ENCODE results near the gene INSYN1.
"Not testable (repeated sequence)": the region's sequence is repeated elsewhere in the genome, so short reads cannot be mapped to it uniquely, and the experiment has no call there.

The INSYN1 gene

GRCh38 chr15:73746883-73747282, 6.3 kb downstream of the INSYN1 start:
- no peak for TF ChIP-seq Cebpa-rat (IDR thresholded peaks at IDR 0.05)
- no peaks in the 10 kb centered on the region for H3K36me3 ChIP-seq
- H3K9ac ChIP-seq, result no peak overlapping the region
- H3K4me1 ChIP-seq, result peaks cover 4 to 18% (median 10%) of the 10 kb centered on the region in 10 experiments; a peak in 18 of 20 replicates
- no peak overlapping the region for H3K27ac ChIP-seq
- H3K4me2 ChIP-seq, result no peak overlapping the region; a peak in 1 of 22 replicates
- no peaks in the 10 kb centered on the region for H3K9me3 ChIP-seq (replicated peaks in 1 of 11)
- H4K20me1 ChIP-seq, result peaks cover 0 to 19% (median 9%) of the 10 kb centered on the region in 11 experiments; a peak in 11 of 22 replicates
- no peak overlapping the region for H3K4me3 ChIP-seq
- H3K27me3 ChIP-seq, result peaks cover 28 to 52% (median 37%) of the 10 kb centered on the region in 11 experiments

GRCh38 chr15:73746261-73746660, 6.9 kb downstream of the INSYN1 start:
- no peak overlapping the region for H3K9ac ChIP-seq
- H3K4me3 ChIP-seq, result no peak overlapping the region
- peaks cover 0 to 17% (median 5%) of the 10 kb centered on the region in 11 experiments; a peak in 9 of 22 replicates for H4K20me1 ChIP-seq
- no peaks in the 10 kb centered on the region for H3K36me3 ChIP-seq
- no peak overlapping the region for H3K27ac ChIP-seq
- TF ChIP-seq Cebpa-rat (IDR thresholded peaks at IDR 0.05), result no peak
- no peak overlapping the region for H3K4me2 ChIP-seq
- H3K9me3 ChIP-seq (replicated peaks in 1 of 11), result no peaks in the 10 kb centered on the region
- peaks cover 4 to 14% (median 10%) of the 10 kb centered on the region in 10 experiments; a peak in 18 of 20 replicates for H3K4me1 ChIP-seq
- H3K27me3 ChIP-seq, result peaks cover 21 to 45% (median 31%) of the 10 kb centered on the region in 11 experiments

- Histone ChIP-seq H3K9ac (no peak overlapping the region), H3K4me3 (no peak overlapping the region), H3K36me3 (no peaks in the 10 kb centered on the region), H3K9me3 (replicated peaks in 1 of 11) (no peaks in the 10 kb centered on the region), H3K27ac (no peak overlapping the region), H4K20me1 (peaks cover 0 to 10% (median 0%) of the 10 kb centered on the region in 11 experiments; a peak in 6 of 22 replicates), H3K27me3 (peaks cover 10 to 34% (median 19%) of the 10 kb centered on the region in 11 experiments), H3K4me2 (no peak overlapping the region), H3K4me1 (peaks cover 4 to 12% (median 9%) of the 10 kb centered on the region in 10 experiments; a peak in 18 of 20 replicates)
- TF ChIP-seq Cebpa-rat (IDR thresholded peaks at IDR 0.05), result no peak
Observed at GRCh38 chr15:73745073-73745472, 8.1 kb downstream of the INSYN1 start.

- no peak overlapping the region for H3K27ac ChIP-seq
- no peak overlapping the region for H3K9ac ChIP-seq
- peaks cover 4 to 12% (median 9%) of the 10 kb centered on the region in 10 experiments; a peak in 18 of 20 replicates for H3K4me1 ChIP-seq
- TF ChIP-seq Cebpa-rat (IDR thresholded peaks at IDR 0.05), result no peak
- H3K4me3 ChIP-seq, result no peak overlapping the region
- H3K36me3 ChIP-seq, result no peaks in the 10 kb centered on the region
- H3K9me3 ChIP-seq (replicated peaks in 1 of 11), result no peaks in the 10 kb centered on the region
- peaks cover 0 to 5% (median 0%) of the 10 kb centered on the region in 11 experiments; a peak in 4 of 22 replicates for H4K20me1 ChIP-seq
- H3K4me2 ChIP-seq, result no peak overlapping the region
- peaks cover 2 to 26% (median 11%) of the 10 kb centered on the region in 11 experiments; a peak in 19 of 22 replicates for H3K27me3 ChIP-seq
Observed at GRCh38 chr15:73744293-73744692, 8.9 kb downstream of the INSYN1 start.

GRCh38 chr15:73741321-73741836, 11.8 kb downstream of the INSYN1 start:
- Histone ChIP-seq H3K9me3 (replicated peaks in 1 of 11) (no peaks in the 10 kb centered on the region), H3K4me2 (no peak overlapping the region), H3K27ac (no peak overlapping the region), H4K20me1 (peaks cover 0 to 3% (median 0%) of the 10 kb centered on the region in 11 experiments; a peak in 2 of 22 replicates), H3K36me3 (no peaks in the 10 kb centered on the region), H3K27me3 (peaks cover 0 to 4% (median 0%) of the 10 kb centered on the region in 11 experiments; a peak in 1 of 22 replicates), H3K4me1 (peaks cover 4 to 12% (median 9%) of the 10 kb centered on the region in 10 experiments; a peak in 18 of 20 replicates), H3K4me3 (no peak overlapping the region), H3K9ac (no peak overlapping the region)
- no peak for TF ChIP-seq Cebpa-rat (IDR thresholded peaks at IDR 0.05)

- no peaks in the 10 kb centered on the region; a peak in 1 of 22 replicates for H4K20me1 ChIP-seq
- H3K4me3 ChIP-seq, result no peak overlapping the region
- peaks cover 0 to 3% (median 0%) of the 10 kb centered on the region in 11 experiments; a peak in 1 of 22 replicates for H3K27me3 ChIP-seq
- H3K36me3 ChIP-seq, result no peaks in the 10 kb centered on the region
- H3K9ac ChIP-seq, result no peak overlapping the region
- TF ChIP-seq Cebpa-rat (IDR thresholded peaks at IDR 0.05), result no peak
- H3K4me2 ChIP-seq, result no peak overlapping the region
- H3K9me3 ChIP-seq (replicated peaks in 1 of 11), result no peaks in the 10 kb centered on the region
- no peak overlapping the region for H3K27ac ChIP-seq
- H3K4me1 ChIP-seq, result peaks cover 4 to 12% (median 9%) of the 10 kb centered on the region in 10 experiments; a peak in 18 of 20 replicates
Observed at GRCh38 chr15:73740152-73741048, 12.8 kb downstream of the INSYN1 start.

GRCh38 chr15:73737535-73737934, 15.6 kb downstream of the INSYN1 start:
- Histone ChIP-seq H3K27ac (no peak overlapping the region), H3K4me3 (no peak overlapping the region), H3K27me3 (no peaks in the 10 kb centered on the region), H3K4me2 (no peak overlapping the region), H3K4me1 (peaks cover 0 to 2% (median 0%) of the 10 kb centered on the region in 10 experiments; a peak in 2 of 20 replicates), H4K20me1 (no peaks in the 10 kb centered on the region; a peak in 1 of 22 replicates), H3K9ac (no peak overlapping the region), H3K9me3 (replicated peaks in 1 of 11) (peaks cover 0 to 3% (median under 1%) of the 10 kb centered on the region in 11 experiments; a peak in 7 of 22 replicates), H3K36me3 (no peaks in the 10 kb centered on the region)
- no peak for TF ChIP-seq Cebpa-rat (IDR thresholded peaks at IDR 0.05)

- no peaks in the 10 kb centered on the region for H3K27me3 ChIP-seq
- H3K4me1 ChIP-seq, result no peaks in the 10 kb centered on the region
- H4K20me1 ChIP-seq, result no peaks in the 10 kb centered on the region; a peak in 1 of 22 replicates
- H3K9ac ChIP-seq, result no peak overlapping the region
- no peak for TF ChIP-seq Cebpa-rat (IDR thresholded peaks at IDR 0.05)
- H3K4me2 ChIP-seq, result no peak overlapping the region
- no peak overlapping the region for H3K4me3 ChIP-seq
- peaks cover 5 to 15% (median 9%) of the 10 kb centered on the region in 11 experiments; a peak in 16 of 22 replicates for H3K9me3 ChIP-seq (replicated peaks in 1 of 11)
- no peaks in the 10 kb centered on the region for H3K36me3 ChIP-seq
- H3K27ac ChIP-seq, result no peak overlapping the region
Observed at GRCh38 chr15:73732930-73733329, 20.2 kb downstream of the INSYN1 start.

GRCh38 chr15:73732051-73732450, 21.1 kb downstream of the INSYN1 start:
- not testable (repeated sequence) for H3K27me3 ChIP-seq, H3K36me3 ChIP-seq, H3K4me3 ChIP-seq, H3K4me2 ChIP-seq, H4K20me1 ChIP-seq, H3K9ac ChIP-seq, H3K27ac ChIP-seq, H3K4me1 ChIP-seq
- peaks cover 5 to 15% (median 9%) of the 10 kb centered on the region in 11 experiments; a peak in 16 of 22 replicates for H3K9me3 ChIP-seq (replicated peaks in 1 of 11)
